ENCODE results near the gene ZNF586.

Gene ZNF586

GRCh38 chr19:57818378-57818777, 48.9 kb downstream of the ZNF586 start:
- TF ChIP-seq ZBTB21 (tag by site-specific recombination; IDR thresholded peaks at IDR 0.05) (no peak), ZNF2 (tag by site-specific recombination; IDR thresholded peaks at IDR 0.05) (no peak), SALL2 (tag by site-specific recombination; IDR thresholded peaks at IDR 0.05; ENCODE audit: borderline replicate concordance) (no peak), MYNN (tag by site-specific recombination; IDR thresholded peaks at IDR 0.05; ENCODE audit: borderline replicate concordance) (no peak), ZSCAN23 (tag by site-specific recombination; IDR thresholded peaks at IDR 0.05) (no peak), ZNF202 (tag by site-specific recombination; IDR thresholded peaks at IDR 0.05; ENCODE audit: borderline replicate concordance) (no peak), ZNF112 (tag by site-specific recombination; IDR thresholded peaks at IDR 0.05) (no peak), ZNF473 (tag by site-specific recombination; IDR thresholded peaks at IDR 0.05) (no peak), ZNF660 (tag by site-specific recombination; IDR thresholded peaks at IDR 0.05) (no peak), ZBTB10 (tag by site-specific recombination; IDR thresholded peaks at IDR 0.05) (no peak), ZNF560 (tag by site-specific recombination; IDR thresholded peaks at IDR 0.05; ENCODE audit: borderline replicate concordance) (no peak), REPIN1 (tag by site-specific recombination; IDR thresholded peaks at IDR 0.05; ENCODE audit: low read depth) (no peak), ZNF530 (tag by site-specific recombination; IDR thresholded peaks at IDR 0.05; ENCODE audit: low read depth) (no peak), EGR2 (tag by site-specific recombination; IDR thresholded peaks at IDR 0.05; ENCODE audit: low read depth) (no peak), ZNF623 (tag by site-specific recombination; IDR thresholded peaks at IDR 0.05) (no peak), ZBTB48 (tag by site-specific recombination; IDR thresholded peaks at IDR 0.05) (no peak), ZFP3 (tag by site-specific recombination; IDR thresholded peaks at IDR 0.05; ENCODE audit: low read depth) (no peak), ZSCAN5A (tag by site-specific recombination; IDR thresholded peaks at IDR 0.05) (no peak), ZSCAN4 (tag by site-specific recombination; IDR thresholded peaks at IDR 0.05) (no peak)
- CTCF ChIA-PET: no interaction called here
- Histone ChIP-seq H3K27ac (ENCODE audit: extremely low read depth, low read depth, low read length) (no peak overlapping the region), H3K4me1 (ENCODE audit: control insufficient read depth, insufficient read depth, low read length) (peaks cover 2% of the 10 kb centered on the region; the same call in 1 of the 2 replicates), H3K36me3 (ENCODE audit: control insufficient read depth in 2 of 2, insufficient read depth in 1 of 2, low read length in 2 of 2) (peaks cover 7 to 21% of the 10 kb centered on the region in 2 experiments; a peak in 2 of 3 replicates), H3K9me3 (ENCODE audit: control insufficient read depth, insufficient read depth, low read depth, low read length) (no peaks in the 10 kb centered on the region), H3K4me3 (ENCODE audit: low read depth, low read length) (no peak overlapping the region)
- POLR2A ChIA-PET: interaction anchor here (0.7 to 1.8 kb wide), 6 partner anchors 16 to 333 kb away, joined by 7 to 8 read pairs (median 8); partner anchors contain the start of genes ZNF329, ZNF417, ZNF551 and ZNF587

GRCh38 chr19:57819475-57820148, 50.1 kb downstream of the ZNF586 start:
- Histone ChIP-seq H3K36me3 (ENCODE audit: control insufficient read depth in 2 of 2, insufficient read depth in 1 of 2, low read length in 2 of 2) (peaks cover 8 to 29% of the 10 kb centered on the region in 2 experiments; a peak in 2 of 3 replicates), H3K27ac (ENCODE audit: extremely low read depth, low read depth, low read length) (peak overlapping the region; percentile 83), H3K4me1 (ENCODE audit: control insufficient read depth, insufficient read depth, low read length) (peaks cover 2% of the 10 kb centered on the region; the same call in 1 of the 2 replicates), H3K4me3 (ENCODE audit: low read depth, low read length) (peak overlapping the region; percentile 97), H3K9me3 (ENCODE audit: control insufficient read depth, insufficient read depth, low read depth, low read length) (no peaks in the 10 kb centered on the region)
- CTCF ChIA-PET: interaction anchor here (0.6 to 0.8 kb wide), 3 partner anchors 30 to 196 kb away, joined by 3 read pairs; partner anchors contain the start of gene ZNF587
- POLR2A ChIA-PET: interaction anchor here (0.6 to 1.8 kb wide), 13 partner anchors 12 to 331 kb away, joined by 3 to 10 read pairs (median 7); partner anchors contain the start of genes ZNF329, ZNF417, ZNF551 and ZNF587
- TF ChIP-seq ZNF18 (tag by site-specific recombination; IDR thresholded peaks at IDR 0.05) (no peak), HOXC10 (CRISPR knock-in tag; IDR thresholded peaks at IDR 0.05) (peak; percentile 96), ZSCAN23 (tag by site-specific recombination; IDR thresholded peaks at IDR 0.05) (no peak), ZNF514 (tag by site-specific recombination; IDR thresholded peaks at IDR 0.05) (no peak), ZNF677 (tag by site-specific recombination; IDR thresholded peaks at IDR 0.05) (no peak), ZNF239 (tag by site-specific recombination; IDR thresholded peaks at IDR 0.05) (no peak), ZNF146 (tag by site-specific recombination; IDR thresholded peaks at IDR 0.05) (no peak)

Measured in HEK293 (cell line).